Tibial nerve (tissue), 3 donors: ENCODE results near the gene NFIA.

Experiments used
- CTCF ChIP-seq, 5 experiments: fragments of 200-600 bp in 3 of 5; fragments of 450-650 bp in 2 of 5; sonication (generic) in 3 of 5; IDR thresholded peaks; one replicate each; pipeline ENCODE4 v1.5.1; 2016 to 2019; ENCODE audit warnings: antibody characterized with exemption in 5 of 5, mild to moderate bottlenecking in 3 of 5, moderate library complexity in 2 of 5
- POLR2A ChIP-seq, 2 donors: fragments of 450-650 bp; IDR thresholded peaks; one replicate each; pipeline ENCODE4 v1.6.1; 2017; ENCODE audit warnings: antibody characterized with exemption in 2 of 2, mild to moderate bottlenecking in 2 of 2, moderate library complexity in 2 of 2

DNA sequence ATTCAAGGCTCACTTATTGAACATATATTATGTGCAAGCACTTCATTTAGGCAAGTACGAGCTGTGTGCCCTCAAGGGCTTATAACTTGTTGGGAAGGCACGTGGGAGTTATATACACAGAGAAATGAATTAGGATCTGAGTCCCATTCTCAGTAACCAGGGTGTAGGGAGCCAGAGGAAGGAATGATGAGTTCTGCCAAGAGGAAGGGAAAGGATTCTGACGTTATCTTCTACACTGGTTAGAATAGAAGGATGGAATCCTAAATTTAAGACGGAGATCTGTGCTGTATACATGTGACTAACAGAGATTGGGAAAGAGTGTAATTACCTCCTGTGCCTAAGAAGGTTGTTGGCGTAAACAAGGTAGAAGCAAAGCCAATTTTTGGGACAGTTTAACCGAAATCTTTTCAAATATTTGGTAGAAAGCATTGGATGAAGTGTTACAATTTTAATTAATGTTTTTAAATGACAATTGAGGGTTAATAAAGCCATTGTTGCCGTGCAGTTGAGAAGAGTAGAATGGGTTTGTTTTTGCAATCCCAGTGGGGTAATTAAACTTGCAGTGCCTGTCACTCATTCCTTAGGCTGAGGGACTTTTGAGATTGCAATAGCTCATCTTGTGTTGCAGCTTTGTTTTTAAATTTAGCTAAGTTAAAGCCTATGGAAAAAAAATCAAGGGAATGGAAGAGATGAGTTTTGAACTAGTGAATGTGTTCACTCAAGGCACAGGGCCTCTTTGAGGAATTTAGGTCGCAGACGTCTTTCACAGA, 177.2 kb downstream of the NFIA start:
- no peak for TF ChIP-seq CTCF (IDR thresholded peaks at IDR 0.05)
- no peak for TF ChIP-seq POLR2A (IDR thresholded peaks at IDR 0.05)
